Fibroblast of skin of back (primary cell): ENCODE data around the gene RPL31.

Experiments used
- DNase-seq: peaks from one replicate; pipeline ENCODE4 v3.0.0-alpha.2; 2013

RPL31 gene

GRCh38 chr2:100975521-100975785 lies 26.6 kb upstream of the RPL31 start:
- DNase-seq = no peak

- no peak for DNase-seq
These were observed 26.0 kb upstream of the RPL31 start for GRCh38 chr2:100976061-100976460.

GRCh38 chr2:100976645-100977391 lies 25.3 kb upstream of the RPL31 start:
- DNase-seq = peak; percentile 44

- no peak for DNase-seq
These were observed 24.6 kb upstream of the RPL31 start for GRCh38 chr2:100977511-100977910.

- DNase-seq = peak; percentile 30
These were observed 23.4 kb upstream of the RPL31 start for GRCh38 chr2:100978582-100979191.

GRCh38 chr2:100980046-100980445 lies 22.0 kb upstream of the RPL31 start:
- DNase-seq = no peak

- no peak for DNase-seq
These were observed 21.1 kb upstream of the RPL31 start for GRCh38 chr2:100981011-100981410.

- DNase-seq = no peak
These were observed 19.6 kb upstream of the RPL31 start for GRCh38 chr2:100982431-100982861.

GRCh38 chr2:100983201-100983600 lies 18.9 kb upstream of the RPL31 start:
- no peak for DNase-seq

GRCh38 chr2:100983684-100984310 lies 18.3 kb upstream of the RPL31 start:
- DNase-seq = no peak

GRCh38 chr2:100984892-100985307 lies 17.2 kb upstream of the RPL31 start:
- DNase-seq = peak; percentile 65

GRCh38 chr2:100986157-100986556 lies 15.9 kb upstream of the RPL31 start:
- DNase-seq = no peak

- DNase-seq = no peak
These were observed 14.6 kb upstream of the RPL31 start for GRCh38 chr2:100987536-100987935.

GRCh38 chr2:100987974-100988373 lies 14.1 kb upstream of the RPL31 start:
- DNase-seq = no peak

- DNase-seq = peak; percentile 79
These were observed 13.3 kb upstream of the RPL31 start for GRCh38 chr2:100988630-100989417.

- DNase-seq = no peak
These were observed 12.4 kb upstream of the RPL31 start for GRCh38 chr2:100989666-100990065.

- no peak for DNase-seq
These were observed 11.9 kb upstream of the RPL31 start for GRCh38 chr2:100990166-100990565.

GRCh38 chr2:100990650-100991403 lies 11.3 kb upstream of the RPL31 start:
- DNase-seq = no peak

GRCh38 chr2:100991404-100991773 lies 10.7 kb upstream of the RPL31 start:
- DNase-seq = no peak

- DNase-seq = no peak
These were observed 9.8 kb upstream of the RPL31 start for GRCh38 chr2:100992262-100992661.

- no peak for DNase-seq
These were observed 8.8 kb upstream of the RPL31 start for GRCh38 chr2:100993294-100993693.

- no peak for DNase-seq
These were observed 6.6 kb upstream of the RPL31 start for GRCh38 chr2:100995309-100996075.
